Adrenal gland (tissue), 12 donors: Measurements from ENCODE around the gene NLGN2. TPM values are rescaled to one million over a fixed set of nuclear protein-coding genes. Genes with fewer than 3 reads are reported as not detected.

Experiments
- DNase-seq, 7 donors: peaks; one replicate each; pipeline ENCODE4 v3.0.0-alpha.2; 2019 to 2020
- H3K27ac ChIP-seq, 5 donors: fragments of 200-600 bp; sonication (generic) in 4 of 5; 1 replicate in 3 of 5; 2 replicates in 2 of 5; pipeline versions ENCODE4 v1.5.1 to v1.8.0; 2016 to 2020; ENCODE audit warnings: mild to moderate bottlenecking in 1 of 5
- H3K27me3 ChIP-seq: fragments of 200-600 bp; 2 replicates; pipeline ENCODE4 v1.8.0; 2021
- H3K36me3 ChIP-seq, 2 donors: fragments of 200-600 bp; replicated peaks in 1 of 2; 1 replicate in 1 of 2; 2 replicates in 1 of 2; pipeline versions ENCODE4 v1.5.1 to v1.8.0; 2018 to 2022
- H3K4me1 ChIP-seq, 2 donors: fragments of 200-600 bp; replicated peaks in 1 of 2; 1 replicate in 1 of 2; 2 replicates in 1 of 2; pipeline versions ENCODE4 v1.5.1 to v1.8.0; 2018 to 2021
- H3K4me3 ChIP-seq, 4 donors: fragments of 200-600 bp; sonication (generic) in 3 of 4; one replicate each; pipeline ENCODE4 v1.5.1; 2016 to 2018
- H3K9me3 ChIP-seq, 3 donors: fragments of 200-600 bp; sonication (generic) in 1 of 3; replicated peaks in 1 of 3; 1 replicate in 2 of 3; 2 replicates in 1 of 3; pipeline versions ENCODE4 v1.5.1 to v1.8.0; 2016 to 2021
- POLR2A ChIP-seq, 2 donors: fragments of 450-650 bp; IDR thresholded peaks; one replicate each; pipeline ENCODE4 v1.6.1; 2017; ENCODE audit warnings: antibody characterized with exemption in 2 of 2, mild to moderate bottlenecking in 2 of 2, moderate library complexity in 1 of 2
- WGBS, 4 donors: extraction: QIAGEN DNeasy Blood & Tissue Kit in 2 of 4; methylation state at CpG; one replicate each; pipeline versions ENCODE4 v1.1.5 to v1.1.7; 2013 to 2017; 5-methylcytosine and 5-hydroxymethylcytosine counted together
- intact Hi-C, 2 donors: fragments of 100-400 bp; cut with DNase I; formaldehyde crosslinking; loops; one replicate each; pipeline versions ENCODE4 v1.14.1 to v1.15.0; 2022 to 2023
- polyA plus RNA-seq, 3 donors: library from polyadenylated mRNA; stranded (reverse); fragments of 200-250 nt in 2 of 3; fragments of 350-450 nt in 1 of 3; fragmentation: Illumina TruSeq in 1 of 3; extraction: RNeasy Lipid Tissue Mini Kit (QIAGEN cat#74804) in 1 of 3; gene quantifications; one replicate each; pipeline ENCODE4 v1.2.3, GENCODE V29; 2013 to 2014
- total RNA-seq, 9 donors: library from RNA; depleted of rRNA in 4 of 9; stranded (reverse); fragments of >200 nt in 4 of 9; fragments of 120-200 nt in 1 of 9; fragmentation: NEBNext Ultra II Directional in 1 of 9; extraction: Animal tissue kit (Norgen Biotek cat#: 25700) in 1 of 9; gene quantifications; one replicate each; pipeline versions ENCODE4 v1.1.0 to v1.2.4, GENCODE V29; 2013 to 2023
- TF ChIP-seq, protein P1 (sequence below), 6 experiments: fragments of 450-650 bp in 4 of 6; fragments of 200-600 bp in 2 of 6; sonication (generic) in 1 of 6; IDR thresholded peaks; 1 replicate in 5 of 6; 2 replicates in 1 of 6; pipeline versions ENCODE4 v1.5.1 to v1.8.0; 2016 to 2021; ENCODE audit warnings: antibody characterized with exemption in 6 of 6, mild to moderate bottlenecking in 2 of 6, moderate library complexity in 1 of 6
- donor health status: healthy with polysubstance abuse.
- donor health status: Bipolar disorder and iron deficiency.
- donor health status: DM: yes; HTN: yes; CAD: no.
- donor health status: DM: no; HTN: no; CAD: no.
- donor health status: DM: no; HTN: no; CAD: no.
- donor health status: DM: yes; HTN: yes; CAD: no.

NLGN2 gene
- total and polyA plus RNA-seq, 12 donors = 2.8 to 44.6 (median 16.6) TPM

DNA sequence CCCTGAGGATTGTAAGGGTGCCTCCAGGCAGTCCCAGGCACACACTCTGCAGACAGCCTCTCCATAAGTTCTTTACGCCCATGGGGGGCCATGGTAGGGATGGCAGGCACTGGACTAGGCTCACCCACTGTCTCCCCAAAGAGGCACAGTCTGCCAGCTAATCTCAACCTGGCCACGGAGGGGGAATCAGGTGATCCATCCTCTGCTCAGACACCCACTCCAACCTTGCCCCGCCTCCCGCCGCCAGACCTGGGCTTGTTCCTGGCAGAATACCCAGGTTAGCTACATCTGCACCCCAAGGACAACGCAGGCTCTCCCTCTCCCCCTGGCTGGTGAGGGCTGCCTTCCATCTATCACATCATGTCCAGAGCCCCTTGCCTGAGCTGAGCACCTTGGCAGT lies 1.2 kb downstream of the NLGN2 start:
- H3K27ac ChIP-seq = no peak overlapping the region
- H3K36me3 ChIP-seq = no peaks in the 10 kb centered on the region
- no peaks in the 10 kb centered on the region for H3K27me3 ChIP-seq
- intact Hi-C loops = no loop called here
- H3K4me1 ChIP-seq = peaks cover 0 to 6% of the 10 kb centered on the region in 2 donors
- no peak for TF ChIP-seq POLR2A (IDR thresholded peaks at IDR 0.05)
- TF ChIP-seq, protein P1, sequence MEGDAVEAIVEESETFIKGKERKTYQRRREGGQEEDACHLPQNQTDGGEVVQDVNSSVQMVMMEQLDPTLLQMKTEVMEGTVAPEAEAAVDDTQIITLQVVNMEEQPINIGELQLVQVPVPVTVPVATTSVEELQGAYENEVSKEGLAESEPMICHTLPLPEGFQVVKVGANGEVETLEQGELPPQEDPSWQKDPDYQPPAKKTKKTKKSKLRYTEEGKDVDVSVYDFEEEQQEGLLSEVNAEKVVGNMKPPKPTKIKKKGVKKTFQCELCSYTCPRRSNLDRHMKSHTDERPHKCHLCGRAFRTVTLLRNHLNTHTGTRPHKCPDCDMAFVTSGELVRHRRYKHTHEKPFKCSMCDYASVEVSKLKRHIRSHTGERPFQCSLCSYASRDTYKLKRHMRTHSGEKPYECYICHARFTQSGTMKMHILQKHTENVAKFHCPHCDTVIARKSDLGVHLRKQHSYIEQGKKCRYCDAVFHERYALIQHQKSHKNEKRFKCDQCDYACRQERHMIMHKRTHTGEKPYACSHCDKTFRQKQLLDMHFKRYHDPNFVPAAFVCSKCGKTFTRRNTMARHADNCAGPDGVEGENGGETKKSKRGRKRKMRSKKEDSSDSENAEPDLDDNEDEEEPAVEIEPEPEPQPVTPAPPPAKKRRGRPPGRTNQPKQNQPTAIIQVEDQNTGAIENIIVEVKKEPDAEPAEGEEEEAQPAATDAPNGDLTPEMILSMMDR (IDR thresholded peaks at IDR 0.05) = no peak
- no peak overlapping the region for H3K4me3 ChIP-seq
- 81 to 85% (median 83%) methylated on average over 5 to 6 of the region's 6 CpGs for WGBS, 4 donors
- H3K9me3 ChIP-seq = no peaks in the 10 kb centered on the region
- no peak for DNase-seq

DNA sequence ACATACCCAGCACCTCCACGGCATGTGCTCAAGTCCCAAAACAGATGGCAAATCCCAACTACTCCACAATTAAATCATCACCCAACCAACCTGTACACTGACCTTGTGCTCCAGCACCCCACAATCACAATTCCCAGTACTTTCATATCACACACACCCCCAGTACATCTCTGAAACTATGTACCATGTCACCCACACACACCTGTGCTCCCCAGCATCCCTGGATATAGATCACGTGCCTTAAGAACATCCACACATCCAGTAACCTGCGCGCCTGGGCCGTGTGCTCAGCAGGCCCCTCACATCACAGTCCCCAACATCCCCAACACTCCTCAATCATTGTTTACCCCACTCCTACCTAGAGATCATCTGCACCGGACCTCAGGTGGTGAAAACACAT lies 2.1 kb downstream of the NLGN2 start:
- Histone ChIP-seq H3K27me3 (no peaks in the 10 kb centered on the region), H3K4me1 (peaks cover 0 to 6% of the 10 kb centered on the region in 2 donors), H3K4me3 (no peak overlapping the region), H3K9me3 (no peaks in the 10 kb centered on the region), H3K36me3 (no peaks in the 10 kb centered on the region), H3K27ac (no peak overlapping the region)
- intact Hi-C loops = no loop called here
- DNase-seq = no peak
- WGBS, 4 donors = 93 to 95% (median 94%) methylated on average over 5 to 6 of the region's 6 CpGs
- TF ChIP-seq, protein P1 (IDR thresholded peaks at IDR 0.05) = no peak
- TF ChIP-seq POLR2A (IDR thresholded peaks at IDR 0.05) = no peak

DNA sequence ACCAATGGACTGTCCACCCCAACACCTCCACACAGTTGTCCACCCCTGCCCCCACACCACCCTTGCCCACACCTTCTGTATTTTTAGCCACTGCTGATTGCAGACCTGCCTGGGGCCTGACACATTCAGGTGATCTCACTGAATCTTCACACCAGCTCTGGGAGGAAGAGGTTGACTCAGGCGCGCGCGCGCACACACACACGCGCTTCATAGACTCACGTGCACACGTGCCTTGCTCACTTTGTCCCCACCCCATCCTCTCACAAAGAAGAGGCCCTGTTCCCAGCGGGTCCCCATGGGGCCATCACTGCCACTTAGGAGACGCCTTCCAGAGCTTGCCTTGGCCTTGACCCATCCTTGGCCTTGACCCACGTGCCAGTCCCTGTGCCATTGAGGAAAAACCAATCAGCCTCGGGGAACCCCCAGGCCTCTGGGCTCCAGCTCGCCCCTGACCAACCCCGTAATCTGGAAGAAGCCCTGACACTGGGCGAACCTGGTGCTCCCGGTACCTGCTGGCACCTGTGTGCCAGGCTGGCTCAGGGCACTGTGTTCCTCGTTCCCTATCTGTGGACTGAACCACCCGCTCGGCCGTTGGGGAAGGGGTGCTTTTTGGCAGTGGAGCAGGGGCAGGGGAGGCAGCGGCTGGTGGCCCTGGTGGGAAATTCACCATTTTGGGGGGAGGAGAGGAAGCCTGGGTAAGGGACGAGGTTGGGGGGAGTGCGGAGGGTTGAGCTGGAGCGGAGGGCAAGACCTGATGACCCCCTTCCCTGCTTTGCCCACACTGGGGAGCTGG lies 3.2 kb downstream of the NLGN2 start:
- DNase-seq = no peak
- TF ChIP-seq, protein P1 (IDR thresholded peaks at IDR 0.05) = no peak
- no peak for TF ChIP-seq POLR2A (IDR thresholded peaks at IDR 0.05)
- Histone ChIP-seq H3K36me3 (no peaks in the 10 kb centered on the region), H3K9me3 (no peaks in the 10 kb centered on the region), H3K27me3 (no peaks in the 10 kb centered on the region), H3K4me1 (no peaks in the 10 kb centered on the region), H3K4me3 (no peak overlapping the region), H3K27ac (no peak overlapping the region)
- intact Hi-C loops = no loop called here
- 86 to 94% (median 90%) methylated on average over 17 to 25 of the region's 25 CpGs for WGBS, 4 donors

DNA sequence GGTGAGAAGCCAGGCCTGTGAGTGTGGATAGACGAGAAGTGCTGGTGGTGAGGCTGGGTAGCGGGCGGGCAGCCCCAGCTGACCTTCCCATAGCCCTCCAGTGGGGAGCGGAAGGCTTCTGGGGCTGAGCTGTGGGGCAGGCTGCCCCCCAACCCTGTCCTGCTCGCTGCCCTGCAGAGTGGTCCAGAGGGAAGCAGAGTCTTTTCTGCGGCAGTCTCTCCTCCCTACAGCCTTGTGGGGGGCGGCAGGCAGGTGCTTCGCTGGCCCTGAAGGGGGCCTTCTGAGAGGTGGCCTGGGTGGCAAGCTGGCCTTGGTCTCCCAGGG lies 3.7 kb downstream of the NLGN2 start:
- TF ChIP-seq, protein P1 (IDR thresholded peaks at IDR 0.05) = no peak
- TF ChIP-seq POLR2A (IDR thresholded peaks at IDR 0.05) = no peak

More for the DNA sequence above, 3.7 kb downstream of the NLGN2 start:
- no peak for DNase-seq
- Histone ChIP-seq H3K9me3 (no peaks in the 10 kb centered on the region), H3K36me3 (no peaks in the 10 kb centered on the region), H3K4me3 (no peak overlapping the region), H3K27ac (no peak overlapping the region), H3K27me3 (no peaks in the 10 kb centered on the region), H3K4me1 (no peaks in the 10 kb centered on the region)
- WGBS, 4 donors = 77 to 96% (median 94%) methylated on average over 5 to 8 of the region's 8 CpGs
- intact Hi-C loops = no loop called here
